ENCODE data around the gene PHC1. TPM values are rescaled to one million over a fixed set of nuclear protein-coding genes. Genes with fewer than 3 reads are reported as not detected.
"Not testable (repeated sequence)": the region's sequence is repeated elsewhere in the genome, so short reads cannot be mapped to it uniquely, and the experiment has no call there.

PHC1 gene
- total RNA-seq, 1 experiment from 2014 or later: 245 TPM

- H3K27me3 ChIP-seq (ENCODE audit: control insufficient read depth, insufficient read depth, low read length): no peaks in the 10 kb centered on the region
- no peak for DNase-seq
- peak overlapping the region; percentile 1; the same call in 1 of the 2 replicates for H3K4me3 ChIP-seq (ENCODE audit: insufficient read depth, low read depth, low read length)
- H3K36me3 ChIP-seq (replicated peaks; ENCODE audit: control insufficient read depth, insufficient read depth, low read length): peaks cover 44% of the 10 kb centered on the region
Measured at GRCh38 chr12:8917751-8918150, 3.4 kb downstream of the PHC1 start.

DNA sequence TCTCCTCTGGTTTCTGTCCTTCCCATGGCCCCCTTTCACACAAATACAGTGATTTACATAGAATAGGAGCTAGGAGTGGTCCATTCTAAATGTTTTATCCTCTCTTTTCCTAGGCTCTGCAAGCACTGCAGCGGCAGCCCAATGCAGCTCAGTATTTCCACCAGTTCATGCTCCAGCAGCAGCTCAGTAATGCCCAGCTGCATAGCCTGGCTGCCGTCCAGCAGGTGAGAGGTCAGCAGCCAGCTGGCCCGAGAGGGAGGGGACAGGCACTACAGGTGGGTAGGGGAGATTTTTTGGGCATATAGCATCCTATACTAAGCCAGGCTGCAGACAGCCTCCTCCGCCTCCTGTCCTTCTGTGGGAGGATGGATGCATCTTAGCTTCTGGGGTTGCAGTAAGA lies 5.3 kb downstream of the PHC1 start:
- H3K27me3 ChIP-seq (ENCODE audit: control insufficient read depth, insufficient read depth, low read length); DNase-seq; H3K4me3 ChIP-seq (ENCODE audit: insufficient read depth, low read depth, low read length): not testable (repeated sequence)
- H3K36me3 ChIP-seq (replicated peaks; ENCODE audit: control insufficient read depth, insufficient read depth, low read length): peaks cover 51% of the 10 kb centered on the region

DNA sequence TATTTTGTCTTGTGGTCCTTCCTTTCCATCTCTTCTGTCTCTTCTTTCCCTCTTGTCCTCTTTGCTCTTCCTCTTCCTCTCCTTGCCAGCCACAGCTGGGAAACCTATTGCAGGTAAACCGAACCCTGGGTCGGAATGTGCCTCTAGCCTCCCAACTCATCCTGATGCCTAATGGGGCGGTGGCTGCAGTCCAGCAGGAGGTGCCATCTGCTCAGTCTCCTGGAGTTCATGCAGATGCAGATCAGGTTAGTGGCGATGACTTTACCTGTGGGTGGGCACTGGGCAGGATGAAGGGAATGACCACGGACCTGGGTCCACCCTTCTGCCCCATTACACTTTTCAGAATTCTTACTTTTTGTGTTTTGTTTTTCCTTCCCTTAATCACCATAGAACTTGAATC lies 8.2 kb downstream of the PHC1 start:
- H3K4me3 ChIP-seq (ENCODE audit: insufficient read depth, low read depth, low read length): no peak overlapping the region
- DNase-seq: no peak
- no peaks in the 10 kb centered on the region for H3K27me3 ChIP-seq (ENCODE audit: control insufficient read depth, insufficient read depth, low read length)
- peaks cover 62% of the 10 kb centered on the region for H3K36me3 ChIP-seq (replicated peaks; ENCODE audit: control insufficient read depth, insufficient read depth, low read length)

GRCh38 chr12:8930655-8931323 lies 16.5 kb downstream of the PHC1 start:
- H3K27me3 ChIP-seq (ENCODE audit: control insufficient read depth, insufficient read depth, low read length); DNase-seq; H3K4me3 ChIP-seq (ENCODE audit: insufficient read depth, low read depth, low read length): not testable (repeated sequence)
- peaks cover 62% of the 10 kb centered on the region for H3K36me3 ChIP-seq (replicated peaks; ENCODE audit: control insufficient read depth, insufficient read depth, low read length)

DNA sequence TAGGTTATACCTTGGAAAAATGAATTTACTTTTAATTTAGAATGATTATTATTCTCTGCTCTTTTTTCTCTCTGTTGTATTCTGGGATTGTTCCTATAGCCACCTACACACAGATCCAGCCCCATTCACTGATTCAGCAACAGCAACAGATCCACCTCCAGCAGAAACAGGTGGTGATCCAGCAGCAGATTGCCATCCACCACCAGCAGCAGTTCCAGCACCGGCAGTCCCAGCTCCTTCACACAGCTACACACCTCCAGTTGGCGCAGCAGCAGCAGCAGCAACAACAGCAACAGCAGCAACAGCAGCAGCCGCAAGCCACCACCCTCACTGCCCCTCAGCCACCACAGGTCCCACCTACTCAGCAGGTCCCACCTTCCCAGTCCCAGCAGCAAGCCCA lies 18.2 kb downstream of the PHC1 start:
- not testable (repeated sequence) for H3K4me3 ChIP-seq (ENCODE audit: insufficient read depth, low read depth, low read length); DNase-seq; H3K27me3 ChIP-seq (ENCODE audit: control insufficient read depth, insufficient read depth, low read length)
- peaks cover 62% of the 10 kb centered on the region for H3K36me3 ChIP-seq (replicated peaks; ENCODE audit: control insufficient read depth, insufficient read depth, low read length)

DNA sequence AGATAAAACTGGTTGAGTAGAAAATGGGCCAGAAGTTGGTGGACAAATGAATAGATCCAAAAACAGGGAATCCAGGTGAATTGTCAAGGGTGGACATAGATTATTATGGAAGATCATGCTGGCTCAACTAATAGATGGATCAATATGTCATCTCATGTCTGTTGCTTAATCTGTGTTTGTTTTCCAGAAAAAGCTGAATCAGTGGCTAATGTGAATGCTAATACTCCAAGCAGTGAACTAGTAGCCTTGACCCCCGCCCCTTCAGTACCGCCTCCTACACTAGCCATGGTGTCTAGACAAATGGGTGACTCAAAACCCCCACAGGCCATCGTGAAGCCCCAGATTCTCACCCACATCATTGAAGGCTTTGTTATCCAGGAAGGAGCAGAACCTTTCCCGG lies 19.8 kb downstream of the PHC1 start:
- H3K36me3 ChIP-seq (replicated peaks; ENCODE audit: control insufficient read depth, insufficient read depth, low read length): peaks cover 61% of the 10 kb centered on the region
- not testable (repeated sequence) for H3K27me3 ChIP-seq (ENCODE audit: control insufficient read depth, insufficient read depth, low read length); DNase-seq; H3K4me3 ChIP-seq (ENCODE audit: insufficient read depth, low read depth, low read length)

GRCh38 chr12:8936735-8937134 lies 22.4 kb downstream of the PHC1 start:
- DNase-seq: no peak
- Histone ChIP-seq H3K4me3 (ENCODE audit: insufficient read depth, low read depth, low read length) (no peak overlapping the region), H3K36me3 (replicated peaks; ENCODE audit: control insufficient read depth, insufficient read depth, low read length) (peaks cover 48% of the 10 kb centered on the region), H3K27me3 (ENCODE audit: control insufficient read depth, insufficient read depth, low read length) (no peaks in the 10 kb centered on the region)

GRCh38 chr12:8937842-8938442 lies 23.6 kb downstream of the PHC1 start:
- H3K36me3 ChIP-seq (replicated peaks; ENCODE audit: control insufficient read depth, insufficient read depth, low read length): peaks cover 49% of the 10 kb centered on the region
- H3K4me3 ChIP-seq (ENCODE audit: insufficient read depth, low read depth, low read length); H3K27me3 ChIP-seq (ENCODE audit: control insufficient read depth, insufficient read depth, low read length); DNase-seq: not testable (repeated sequence)

DNA sequence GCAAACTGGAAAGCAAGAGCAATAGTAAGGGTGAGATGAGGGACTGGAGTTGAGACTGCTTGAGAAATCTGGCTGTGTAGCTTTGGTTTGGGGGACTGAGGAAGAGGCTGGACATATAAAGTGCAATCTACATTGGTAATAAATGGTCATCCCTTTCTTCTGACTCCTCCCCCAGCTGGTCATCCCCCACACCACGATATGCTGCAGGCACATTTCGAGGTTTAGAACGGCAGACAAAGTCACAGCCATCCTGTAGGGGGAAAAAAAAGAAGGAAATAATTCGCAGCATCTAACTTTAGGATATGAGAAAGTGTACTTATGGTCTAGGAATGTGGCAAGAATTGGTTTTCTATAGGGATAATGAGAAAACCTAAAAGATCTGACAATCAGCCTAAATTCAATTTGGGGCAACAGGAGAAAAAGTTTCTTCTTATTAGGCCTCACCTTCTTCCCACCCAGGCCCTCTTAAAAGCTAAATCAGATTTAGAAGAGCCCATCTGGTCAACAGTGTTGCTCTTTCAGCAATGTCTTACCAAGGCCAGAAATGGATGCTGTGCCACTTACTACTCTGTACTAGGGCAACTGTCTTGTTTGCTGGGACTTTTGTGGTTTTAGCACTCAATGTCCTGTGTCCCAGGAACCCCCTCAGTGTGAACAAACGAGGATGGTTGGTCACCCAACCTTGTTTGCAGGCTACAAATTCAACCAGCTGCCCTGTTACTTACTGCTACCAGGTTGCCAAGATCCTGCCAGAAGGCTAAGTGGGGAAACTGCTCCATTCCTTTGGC lies 27.6 kb downstream of the PHC1 start:
- no peak overlapping the region for H3K4me3 ChIP-seq (ENCODE audit: insufficient read depth, low read depth, low read length)
- no peaks in the 10 kb centered on the region for H3K27me3 ChIP-seq (ENCODE audit: control insufficient read depth, insufficient read depth, low read length)
- DNase-seq: no peak
- peaks cover 37% of the 10 kb centered on the region for H3K36me3 ChIP-seq (replicated peaks; ENCODE audit: control insufficient read depth, insufficient read depth, low read length)

- Histone ChIP-seq H3K36me3 (replicated peaks; ENCODE audit: control insufficient read depth, insufficient read depth, low read length) (peaks cover 28% of the 10 kb centered on the region), H3K27me3 (ENCODE audit: control insufficient read depth, insufficient read depth, low read length) (no peaks in the 10 kb centered on the region), H3K4me3 (ENCODE audit: insufficient read depth, low read depth, low read length) (no peak overlapping the region)
- no peak for DNase-seq
Measured at GRCh38 chr12:8943565-8944186, 29.4 kb downstream of the PHC1 start.

- Histone ChIP-seq H3K4me3 (ENCODE audit: insufficient read depth, low read depth, low read length) (no peak overlapping the region), H3K36me3 (replicated peaks; ENCODE audit: control insufficient read depth, insufficient read depth, low read length) (peaks cover 19% of the 10 kb centered on the region), H3K27me3 (ENCODE audit: control insufficient read depth, insufficient read depth, low read length) (no peaks in the 10 kb centered on the region)
- no peak for DNase-seq
Measured at GRCh38 chr12:8946733-8947132, 32.4 kb downstream of the PHC1 start.

DNA sequence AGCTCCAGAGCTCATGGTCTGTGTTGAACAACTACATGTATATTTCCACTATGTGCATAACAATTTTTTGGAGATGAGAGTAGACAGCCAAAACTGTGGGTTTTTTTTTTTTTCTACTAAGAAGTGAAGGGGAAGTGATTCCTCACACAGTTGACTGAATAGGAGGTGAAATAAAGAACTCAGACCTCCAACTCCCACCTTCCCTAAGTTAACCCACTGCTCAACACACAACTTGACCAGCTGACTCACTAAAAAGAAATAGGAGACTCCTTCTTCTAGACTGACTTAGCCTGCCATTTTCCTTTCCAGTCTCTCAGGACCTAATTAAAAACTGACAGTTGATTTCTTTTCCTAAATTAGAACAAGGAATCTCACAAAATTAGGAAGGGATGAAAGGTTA lies 33.4 kb downstream of the PHC1 start:
- DNase-seq: no peak
- no peak overlapping the region for H3K4me3 ChIP-seq (ENCODE audit: insufficient read depth, low read depth, low read length)
- no peaks in the 10 kb centered on the region for H3K27me3 ChIP-seq (ENCODE audit: control insufficient read depth, insufficient read depth, low read length)
- peaks cover 11% of the 10 kb centered on the region for H3K36me3 ChIP-seq (replicated peaks; ENCODE audit: control insufficient read depth, insufficient read depth, low read length)

GRCh38 chr12:8948701-8949341 lies 34.5 kb downstream of the PHC1 start:
- DNase-seq: peak; percentile 31
- H3K36me3 ChIP-seq (replicated peaks; ENCODE audit: control insufficient read depth, insufficient read depth, low read length): peaks cover 6% of the 10 kb centered on the region
- H3K27me3 ChIP-seq (ENCODE audit: control insufficient read depth, insufficient read depth, low read length): no peaks in the 10 kb centered on the region
- H3K4me3 ChIP-seq (ENCODE audit: insufficient read depth, low read depth, low read length): peak overlapping the region; percentile 74
